ENCODE results near the gene ERBB2. TPM values are rescaled to one million over a fixed set of nuclear protein-coding genes. Genes with fewer than 3 reads are reported as not detected.

Gene ERBB2
- total RNA-seq, 1 experiment from 2014 or later: 207 TPM

- DNase-seq: peak; percentile 77
These were observed 37.1 kb upstream of the ERBB2 start for GRCh38 chr17:39662551-39663339.

GRCh38 chr17:39663340-39663687 is 36.5 kb upstream of the ERBB2 start:
- peak overlapping the region; percentile 38; the same call in 1 of the 2 replicates for H3K4me3 ChIP-seq (ENCODE audit: insufficient read depth, low read depth, low read length)
- peaks cover 28% of the 10 kb centered on the region for H3K27me3 ChIP-seq (ENCODE audit: control insufficient read depth, insufficient read depth, low read length)
- peak; percentile 88 for DNase-seq
- peaks cover 4% of the 10 kb centered on the region for H3K36me3 ChIP-seq (replicated peaks; ENCODE audit: control insufficient read depth, insufficient read depth, low read length)

More at GRCh38 chr17:39662551-39663339, 37.1 kb upstream of the ERBB2 start:
- Histone ChIP-seq H3K36me3 (replicated peaks; ENCODE audit: control insufficient read depth, insufficient read depth, low read length) (peaks cover 4% of the 10 kb centered on the region), H3K4me3 (ENCODE audit: insufficient read depth, low read depth, low read length) (no peak overlapping the region), H3K27me3 (ENCODE audit: control insufficient read depth, insufficient read depth, low read length) (peaks cover 22% of the 10 kb centered on the region)

DNA sequence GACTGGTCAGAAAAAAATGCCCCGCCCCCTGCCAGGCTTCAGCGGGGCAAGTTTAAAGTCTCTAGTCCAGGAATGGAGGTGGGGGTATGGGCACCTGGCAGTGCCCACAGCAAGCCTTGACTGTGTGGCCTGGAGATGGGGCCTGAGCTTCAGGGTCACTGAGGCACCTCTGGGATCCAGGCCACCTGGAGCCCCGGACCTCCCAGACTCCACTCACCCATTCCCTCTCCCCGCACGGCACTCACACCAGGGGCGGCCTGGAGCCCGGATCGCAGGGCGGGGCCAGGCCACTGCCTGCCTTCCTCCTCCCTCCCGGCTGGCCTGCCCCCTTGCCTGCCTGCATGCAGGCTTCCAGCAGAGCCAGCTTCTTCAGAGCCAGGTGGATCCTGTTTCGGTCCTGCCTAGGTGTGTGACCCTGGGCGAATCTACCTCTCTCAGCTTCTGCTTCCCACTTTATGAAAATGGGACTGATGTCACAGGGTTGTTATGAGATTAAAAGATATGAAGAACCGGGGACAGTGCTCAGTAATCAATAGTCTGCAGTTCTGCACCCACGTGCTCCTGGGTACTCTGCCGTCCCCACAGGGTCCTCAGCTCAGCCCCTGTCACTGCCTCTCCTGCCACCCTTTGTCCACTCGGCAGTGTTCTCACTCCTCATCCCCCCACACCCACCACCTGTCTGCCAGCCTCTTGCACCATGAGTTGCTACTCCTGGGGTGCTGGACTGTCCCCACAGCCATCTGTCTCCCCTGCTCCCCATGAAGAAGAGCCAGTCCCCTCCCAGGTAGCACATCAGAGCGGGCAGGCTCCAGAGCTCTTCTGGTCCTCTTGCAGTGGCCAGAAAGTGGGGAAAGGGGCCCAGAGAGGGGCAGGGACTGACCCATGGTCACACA is 35.9 kb upstream of the ERBB2 start:
- Histone ChIP-seq H3K4me3 (ENCODE audit: insufficient read depth, low read depth, low read length) (peak overlapping the region; percentile 38), H3K27me3 (ENCODE audit: control insufficient read depth, insufficient read depth, low read length) (peaks cover 33% of the 10 kb centered on the region), H3K36me3 (replicated peaks; ENCODE audit: control insufficient read depth, insufficient read depth, low read length) (peaks cover 4% of the 10 kb centered on the region)
- peak; percentile 95 for DNase-seq

DNA sequence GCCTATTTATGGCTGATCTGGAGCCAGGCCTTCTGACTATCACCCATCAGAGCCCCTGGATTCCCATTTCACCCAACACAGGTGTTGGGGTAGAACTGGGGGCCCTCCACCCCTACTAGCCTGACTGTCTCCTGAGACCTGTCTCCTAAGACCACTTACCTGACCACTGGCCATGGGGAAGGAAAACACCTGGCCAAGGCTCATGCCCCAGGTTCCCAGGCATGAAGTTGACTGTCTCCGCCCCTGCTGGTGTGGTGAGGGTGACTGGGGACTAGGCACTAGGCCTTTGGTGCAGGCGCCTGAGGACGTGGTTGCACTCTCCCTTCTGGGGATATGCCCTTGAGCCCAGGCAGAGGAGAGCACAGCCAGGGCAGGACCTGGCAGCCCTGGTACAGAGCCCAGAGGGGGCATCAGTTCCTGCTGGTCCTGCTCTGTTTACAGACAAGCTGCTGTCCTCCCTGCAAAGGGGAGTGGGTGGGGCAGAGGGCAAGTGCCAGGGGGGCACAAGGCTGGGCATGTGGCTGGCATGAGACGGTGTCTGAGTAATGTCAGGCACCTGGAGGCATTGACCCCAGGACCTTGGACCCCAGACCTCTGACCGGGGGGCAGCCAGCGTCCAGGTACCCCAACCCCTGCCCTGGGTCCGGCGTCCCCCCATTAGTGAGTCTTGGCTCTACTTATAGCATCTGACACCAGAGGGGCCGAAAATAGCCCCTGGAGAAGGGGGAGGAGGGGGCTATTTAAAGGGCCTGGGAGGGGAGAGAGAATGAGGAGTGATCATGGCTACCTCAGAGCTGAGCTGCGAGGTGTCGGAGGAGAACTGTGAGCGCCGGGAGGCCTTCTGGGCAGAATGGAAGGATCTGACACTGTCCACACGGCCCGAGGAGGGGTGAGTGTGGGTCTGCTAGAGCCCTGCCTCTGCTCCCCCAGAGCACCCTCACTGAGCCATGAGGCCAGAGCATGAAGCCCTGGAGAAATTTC is 35.0 kb upstream of the ERBB2 start, which contains the start of gene TCAP:
Gene TCAP, plus strand, starts transcription at position 769 of the 981 bp plus-strand sequence. Its CDS starts 11 bp downstream, at position 780.
- peaks cover 36% of the 10 kb centered on the region for H3K27me3 ChIP-seq (ENCODE audit: control insufficient read depth, insufficient read depth, low read length)
- peak; percentile 57 for DNase-seq
- no peak within 1 kb of the TSS; the same call in 1 of the 2 replicates for H3K4me3 ChIP-seq (ENCODE audit: insufficient read depth, low read depth, low read length)
- peaks cover 3% of the 10 kb centered on the region for H3K36me3 ChIP-seq (replicated peaks; ENCODE audit: control insufficient read depth, insufficient read depth, low read length)

DNA sequence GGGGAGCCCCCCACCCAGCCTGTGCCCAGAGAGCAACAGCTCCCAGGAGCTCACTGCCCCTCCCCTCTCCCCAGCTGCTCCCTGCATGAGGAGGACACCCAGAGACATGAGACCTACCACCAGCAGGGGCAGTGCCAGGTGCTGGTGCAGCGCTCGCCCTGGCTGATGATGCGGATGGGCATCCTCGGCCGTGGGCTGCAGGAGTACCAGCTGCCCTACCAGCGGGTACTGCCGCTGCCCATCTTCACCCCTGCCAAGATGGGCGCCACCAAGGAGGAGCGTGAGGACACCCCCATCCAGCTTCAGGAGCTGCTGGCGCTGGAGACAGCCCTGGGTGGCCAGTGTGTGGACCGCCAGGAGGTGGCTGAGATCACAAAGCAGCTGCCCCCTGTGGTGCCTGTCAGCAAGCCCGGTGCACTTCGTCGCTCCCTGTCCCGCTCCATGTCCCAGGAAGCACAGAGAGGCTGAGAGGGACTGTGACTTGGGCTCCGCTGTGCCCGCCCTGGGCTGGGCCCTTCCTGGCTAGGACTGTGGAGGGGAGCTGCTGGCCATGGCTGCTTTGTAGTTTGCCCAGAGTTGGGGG is 34.1 kb upstream of the ERBB2 start:
- H3K27me3 ChIP-seq (ENCODE audit: control insufficient read depth, insufficient read depth, low read length): peaks cover 36% of the 10 kb centered on the region
- peak; percentile 74 for DNase-seq
- H3K4me3 ChIP-seq (ENCODE audit: insufficient read depth, low read depth, low read length): no peak overlapping the region
- H3K36me3 ChIP-seq (replicated peaks; ENCODE audit: control insufficient read depth, insufficient read depth, low read length): peaks cover 2% of the 10 kb centered on the region

GRCh38 chr17:39666231-39666600 is 33.6 kb upstream of the ERBB2 start:
- peaks cover 36% of the 10 kb centered on the region for H3K27me3 ChIP-seq (ENCODE audit: control insufficient read depth, insufficient read depth, low read length)
- peaks cover under 1% of the 10 kb centered on the region for H3K36me3 ChIP-seq (replicated peaks; ENCODE audit: control insufficient read depth, insufficient read depth, low read length)
- H3K4me3 ChIP-seq (ENCODE audit: insufficient read depth, low read depth, low read length): no peak overlapping the region
- peak; percentile 69 for DNase-seq

DNA sequence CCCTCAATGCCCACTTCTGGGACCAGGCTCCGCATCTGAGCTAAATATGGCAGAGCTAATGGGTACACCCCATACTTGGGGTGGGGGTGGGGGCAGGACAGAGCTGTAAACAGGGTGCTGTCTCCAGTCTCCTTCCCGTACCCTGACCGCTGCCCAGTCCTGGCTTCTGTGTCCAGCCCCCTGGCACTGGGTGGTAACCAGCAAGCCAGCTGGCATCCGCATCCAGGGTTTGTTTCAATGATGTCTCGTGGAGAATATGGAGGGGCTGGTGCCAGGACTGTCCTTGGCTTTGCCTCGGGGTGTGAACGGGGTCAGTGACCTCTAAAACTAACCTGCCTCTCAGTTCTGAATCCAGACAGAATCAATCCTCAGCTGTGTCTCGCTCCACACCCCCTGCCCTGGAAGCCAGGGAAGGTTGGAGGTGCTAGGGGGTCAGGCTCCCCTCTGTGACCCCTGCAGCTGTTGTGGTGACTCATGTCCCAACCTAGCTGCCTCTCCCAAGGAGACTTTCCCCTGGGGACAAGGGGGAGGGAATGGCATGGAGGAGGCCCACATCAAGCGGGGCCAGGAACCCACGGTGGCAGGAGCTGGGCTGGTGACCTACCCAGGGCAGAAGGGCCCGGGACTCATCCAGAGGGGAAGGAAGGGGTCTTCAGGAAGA is 33.1 kb upstream of the ERBB2 start:
- Histone ChIP-seq H3K36me3 (replicated peaks; ENCODE audit: control insufficient read depth, insufficient read depth, low read length) (no peaks in the 10 kb centered on the region), H3K4me3 (ENCODE audit: insufficient read depth, low read depth, low read length) (0 out of 2 replicates have a peak overlapping the region, but pooled peaks have one; percentile 49), H3K27me3 (ENCODE audit: control insufficient read depth, insufficient read depth, low read length) (peaks cover 36% of the 10 kb centered on the region)
- peak; percentile 53 for DNase-seq

DNA sequence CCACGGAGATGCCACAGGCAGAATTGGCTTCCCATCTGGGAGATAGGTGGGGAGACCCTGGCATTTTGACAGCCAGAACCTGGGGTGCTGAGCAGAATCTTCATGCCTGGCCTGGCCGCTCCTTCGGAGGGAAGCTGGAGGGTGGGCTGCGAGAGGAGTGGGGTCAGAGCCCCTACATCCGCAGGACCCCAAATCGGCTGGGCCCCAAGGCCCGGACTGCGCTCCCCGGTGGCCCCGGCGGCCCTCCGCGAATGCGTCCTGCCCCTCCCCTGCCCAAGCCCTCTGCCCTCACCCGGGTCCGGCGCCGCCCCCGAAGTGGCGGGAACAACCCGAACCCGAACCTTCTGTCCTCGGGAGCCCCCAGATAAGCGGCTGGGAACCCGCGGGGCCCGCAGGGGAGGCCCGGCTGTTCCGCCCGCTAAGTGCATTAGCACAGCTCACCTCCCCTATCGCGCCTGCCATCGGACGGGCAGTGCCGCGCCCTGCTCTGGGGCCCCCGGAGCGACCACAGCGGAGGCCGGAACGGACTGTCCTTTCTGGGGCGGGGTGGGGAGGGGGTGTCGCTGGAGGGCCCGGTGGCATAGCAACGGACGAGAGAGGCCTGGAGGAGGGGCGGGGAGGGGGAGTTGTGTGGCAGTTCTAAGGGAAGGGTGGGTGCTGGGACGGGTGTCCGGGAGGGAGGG is 32.5 kb upstream of the ERBB2 start:
- no peaks in the 10 kb centered on the region for H3K36me3 ChIP-seq (replicated peaks; ENCODE audit: control insufficient read depth, insufficient read depth, low read length)
- peaks cover 36% of the 10 kb centered on the region for H3K27me3 ChIP-seq (ENCODE audit: control insufficient read depth, insufficient read depth, low read length)
- peak; percentile 89 for DNase-seq
- H3K4me3 ChIP-seq (ENCODE audit: insufficient read depth, low read depth, low read length): peak overlapping the region; percentile 49

GRCh38 chr17:39667945-39668924 is 31.6 kb upstream of the ERBB2 start, which contains the start of gene PNMT:
PNMT (plus strand) TSS chr17:39668453; CDS start chr17:39668476, 23 bp downstream.
- peaks cover 36% of the 10 kb centered on the region for H3K27me3 ChIP-seq (ENCODE audit: control insufficient read depth, insufficient read depth, low read length)
- peak within 1 kb of the TSS; percentile 49 for H3K4me3 ChIP-seq (ENCODE audit: insufficient read depth, low read depth, low read length)
- peak; percentile 95 for DNase-seq
- no peaks in the 10 kb centered on the region for H3K36me3 ChIP-seq (replicated peaks; ENCODE audit: control insufficient read depth, insufficient read depth, low read length)

GRCh38 chr17:39669897-39670735 is 29.7 kb upstream of the ERBB2 start:
- Histone ChIP-seq H3K27me3 (ENCODE audit: control insufficient read depth, insufficient read depth, low read length) (peaks cover 36% of the 10 kb centered on the region), H3K4me3 (ENCODE audit: insufficient read depth, low read depth, low read length) (no peak overlapping the region), H3K36me3 (replicated peaks; ENCODE audit: control insufficient read depth, insufficient read depth, low read length) (no peaks in the 10 kb centered on the region)
- DNase-seq: no peak

DNA sequence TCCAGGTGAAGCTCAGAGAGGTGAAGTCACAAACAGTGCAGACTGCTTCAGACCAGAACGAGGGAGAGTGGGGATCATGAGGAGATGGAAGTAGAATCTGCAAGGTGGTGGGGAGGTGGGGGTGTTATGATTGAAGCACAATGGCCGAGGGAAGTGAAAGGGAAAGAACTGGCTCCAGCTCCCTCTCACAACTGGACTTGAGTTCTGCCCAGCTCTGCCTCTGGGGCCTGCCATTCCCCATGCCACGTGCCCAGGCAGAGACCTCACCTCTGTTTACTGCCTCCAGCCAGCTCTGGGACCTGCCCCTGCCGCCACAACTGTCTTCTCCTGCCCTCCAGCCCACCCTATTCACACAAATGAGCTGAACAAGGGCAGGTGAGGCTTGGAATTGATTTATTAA is 29.1 kb upstream of the ERBB2 start:
- H3K36me3 ChIP-seq (replicated peaks; ENCODE audit: control insufficient read depth, insufficient read depth, low read length): no peaks in the 10 kb centered on the region
- H3K27me3 ChIP-seq (ENCODE audit: control insufficient read depth, insufficient read depth, low read length): peaks cover 34% of the 10 kb centered on the region
- no peak for DNase-seq
- no peak overlapping the region for H3K4me3 ChIP-seq (ENCODE audit: insufficient read depth, low read depth, low read length)

All from H7 (cell line).